NCI-H2171 treated with DMSO at 0.1 percent for 48 hours (cell line): ENCODE data around the gene DBF4B.

Experiments
- DNase-seq: peaks from one replicate; lab custom pipeline; 2025; lab: John Stamatoyannopoulos, UW

The DBF4B gene

DNA sequence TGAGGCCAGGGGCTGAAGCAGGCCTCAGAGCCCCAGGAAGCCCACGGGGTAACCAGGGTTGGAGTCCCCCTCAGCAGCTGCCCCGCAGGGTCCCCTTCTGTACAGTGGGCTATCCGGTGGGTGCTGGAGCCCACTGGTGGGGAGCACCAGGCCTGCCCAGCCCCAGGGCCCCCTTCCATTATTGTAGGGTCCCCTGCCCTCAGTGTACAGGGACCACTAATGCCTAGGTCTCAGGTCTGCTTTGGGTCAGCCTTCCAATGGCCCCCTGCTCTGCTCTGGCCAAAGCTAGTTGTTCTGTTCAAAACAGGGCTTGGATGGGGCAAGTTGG, 51.4 kb downstream of the DBF4B start:
- no peak for DNase-seq

DNA sequence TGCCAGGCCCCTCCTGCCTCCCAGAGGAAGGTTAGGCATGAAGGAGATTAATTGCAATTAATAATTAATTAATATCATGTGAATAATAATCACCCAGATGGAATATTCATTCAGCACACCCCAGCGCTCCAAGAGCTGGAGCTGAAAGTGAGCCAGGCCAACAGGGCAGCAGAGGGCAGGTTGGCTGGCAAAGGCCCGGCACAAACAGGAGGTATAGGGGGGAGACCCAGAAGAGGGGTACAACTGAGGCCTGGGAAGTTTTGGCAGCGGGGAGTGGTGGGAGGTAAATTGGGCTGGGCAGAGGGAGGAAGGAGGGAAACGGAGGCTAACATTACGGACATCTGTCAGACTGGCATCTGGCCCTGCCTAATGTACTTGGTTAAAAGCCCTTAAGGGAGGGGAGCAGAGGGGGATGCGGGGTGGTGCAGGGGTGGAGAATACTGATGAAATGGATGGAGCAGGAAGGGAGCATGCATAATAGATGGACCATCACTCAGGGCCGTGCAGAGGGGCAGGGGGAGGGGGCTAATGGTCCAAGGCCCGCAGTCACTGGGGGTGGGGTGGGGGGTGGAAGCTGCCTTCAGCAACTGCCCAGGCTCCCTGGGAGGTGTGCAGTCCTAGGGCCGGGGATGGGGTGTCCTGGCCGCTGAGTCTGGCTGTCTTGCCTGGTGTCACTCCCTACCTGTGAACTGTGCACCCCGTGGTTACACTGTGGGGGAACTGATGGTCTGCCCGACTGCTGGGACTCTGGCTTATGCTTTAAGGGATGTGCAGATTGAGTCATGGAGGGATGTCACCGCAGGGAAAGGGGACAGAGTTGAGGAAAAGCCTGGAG, 52.2 kb downstream of the DBF4B start:
- peak; percentile 81 for DNase-seq

DNA sequence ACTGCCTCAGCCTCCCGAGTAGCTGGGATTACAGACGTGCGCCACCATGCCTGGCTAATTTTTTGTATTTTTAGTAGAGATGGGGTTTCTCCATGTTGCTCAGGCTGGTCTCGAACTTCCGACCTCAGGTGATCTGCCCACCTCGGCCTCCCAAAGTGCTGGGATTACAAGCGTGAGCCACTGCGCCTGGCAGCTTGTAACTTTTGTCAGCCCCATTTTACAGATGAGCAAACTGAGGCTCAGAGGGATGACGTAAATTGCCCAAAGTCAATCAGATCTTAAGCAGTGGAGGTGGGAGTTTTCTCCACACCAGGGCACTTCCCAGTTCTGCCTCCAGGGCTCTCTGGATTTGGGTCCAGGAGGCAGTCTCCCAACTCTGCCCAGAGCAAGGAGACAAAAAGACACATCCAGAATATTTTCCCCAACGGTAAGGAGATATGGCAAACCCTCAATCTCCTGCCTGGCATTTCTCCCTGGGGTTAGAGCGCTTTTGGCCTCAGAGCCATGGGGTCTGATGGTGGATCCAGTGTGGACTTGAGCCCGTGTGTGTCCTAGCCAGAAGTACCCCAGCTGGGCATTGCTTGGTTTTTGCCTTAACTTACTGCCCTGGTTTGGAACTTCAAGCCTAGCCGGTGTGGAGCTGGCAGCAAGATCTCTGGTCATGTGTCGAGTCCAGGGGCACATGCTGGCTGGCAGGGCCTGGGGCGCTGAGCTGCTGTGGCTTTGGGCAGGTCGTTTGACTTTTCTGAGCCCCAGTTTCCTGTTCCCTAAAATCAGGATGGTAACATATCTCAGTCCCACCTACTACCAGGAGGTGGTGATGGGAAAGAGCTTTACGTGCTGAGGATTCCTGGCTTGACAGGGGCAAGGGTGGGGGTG, 53.7 kb downstream of the DBF4B start:
- DNase-seq, result no peak

DNA sequence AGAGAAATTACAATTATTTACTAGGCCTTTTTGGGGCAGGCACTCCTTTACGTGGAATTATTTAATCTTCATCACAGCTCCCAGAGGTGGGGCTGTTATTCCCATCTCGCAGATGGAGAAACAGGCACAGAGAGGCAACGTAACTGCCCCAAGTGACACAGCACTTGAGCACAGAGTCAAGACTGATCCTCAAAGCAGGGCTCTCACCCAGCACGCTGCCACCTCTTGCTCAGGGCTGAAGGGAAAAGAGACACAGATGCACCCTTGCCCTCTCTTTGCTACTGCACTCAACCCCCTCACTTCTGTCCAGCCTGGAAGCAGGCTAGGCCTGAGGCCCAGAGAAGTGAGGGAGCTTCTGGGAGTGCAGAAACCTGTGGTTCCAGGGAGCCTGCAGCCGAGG, 54.7 kb downstream of the DBF4B start:
- no peak for DNase-seq

DNA sequence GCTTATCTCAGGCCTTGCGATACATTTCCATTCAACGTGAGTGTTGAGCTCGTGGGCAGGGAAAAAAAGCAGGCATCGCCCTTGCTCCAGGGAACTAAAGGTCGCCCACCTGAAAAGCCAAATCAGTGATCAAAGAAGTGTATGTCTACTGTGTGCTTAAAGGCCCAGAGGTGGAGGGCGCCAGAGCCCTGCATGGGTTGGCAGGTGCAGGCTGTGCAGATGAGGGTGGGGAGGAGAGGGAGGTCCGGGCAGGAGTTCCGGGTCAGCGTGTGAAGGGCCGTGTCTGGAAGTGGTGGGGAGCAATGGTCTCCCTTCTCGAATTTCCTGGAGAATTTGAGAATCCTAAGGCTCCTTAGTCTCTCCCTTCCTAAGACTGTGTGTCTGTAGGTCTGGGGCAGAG, 57.5 kb downstream of the DBF4B start:
- no peak for DNase-seq

DNA sequence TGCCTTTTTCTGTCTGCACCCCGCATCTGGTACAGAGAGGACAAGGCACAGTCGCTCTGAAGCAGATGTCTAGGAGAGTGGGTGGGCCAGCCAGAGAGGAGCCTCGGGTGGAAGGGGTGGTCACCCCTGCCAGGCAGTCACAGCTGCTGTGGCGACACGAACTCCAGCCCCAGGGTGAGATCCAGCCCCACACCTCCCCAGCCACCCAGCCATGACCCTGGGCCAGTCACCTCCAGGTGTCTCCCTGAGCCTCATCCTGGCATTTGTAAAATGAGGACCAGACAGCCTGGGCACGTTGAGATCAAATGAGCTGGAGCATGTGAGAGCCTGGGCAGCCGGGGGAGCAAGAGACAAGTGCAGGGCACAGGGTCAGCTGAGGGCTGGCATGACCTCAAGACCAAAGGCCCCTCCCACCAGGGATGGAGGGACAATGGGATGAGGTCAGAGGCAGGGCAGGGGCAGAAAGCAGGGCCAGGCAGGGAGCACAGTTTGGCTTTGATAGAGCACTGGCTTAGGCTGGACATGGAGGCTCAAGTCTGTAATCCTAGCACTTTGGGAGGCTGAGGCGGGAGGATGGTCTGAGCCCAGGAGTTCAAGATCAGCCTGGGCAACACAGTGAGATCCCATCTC, 58.1 kb downstream of the DBF4B start:
- DNase-seq, result no peak

DNA sequence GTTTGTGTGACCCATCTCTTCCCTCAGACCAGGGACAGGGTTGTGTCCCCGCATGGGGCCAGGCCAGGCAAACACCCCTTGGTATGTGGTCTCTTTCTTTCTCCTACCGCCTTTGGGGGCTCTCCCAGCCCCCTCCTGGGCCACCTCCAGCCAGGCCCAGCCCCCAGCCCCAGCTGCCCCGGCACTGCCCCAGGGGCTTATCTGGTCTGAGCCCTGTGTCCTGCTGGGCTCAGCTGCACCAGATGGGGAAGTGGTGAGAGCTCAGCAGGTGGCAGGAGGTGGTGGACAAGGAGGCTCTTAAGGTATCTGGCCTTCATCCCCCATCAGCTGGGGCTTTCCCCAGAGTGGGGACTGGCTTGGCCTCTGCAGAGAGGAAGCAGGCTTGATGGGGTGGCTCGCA, 59.0 kb downstream of the DBF4B start:
- DNase-seq, result no peak

DNA sequence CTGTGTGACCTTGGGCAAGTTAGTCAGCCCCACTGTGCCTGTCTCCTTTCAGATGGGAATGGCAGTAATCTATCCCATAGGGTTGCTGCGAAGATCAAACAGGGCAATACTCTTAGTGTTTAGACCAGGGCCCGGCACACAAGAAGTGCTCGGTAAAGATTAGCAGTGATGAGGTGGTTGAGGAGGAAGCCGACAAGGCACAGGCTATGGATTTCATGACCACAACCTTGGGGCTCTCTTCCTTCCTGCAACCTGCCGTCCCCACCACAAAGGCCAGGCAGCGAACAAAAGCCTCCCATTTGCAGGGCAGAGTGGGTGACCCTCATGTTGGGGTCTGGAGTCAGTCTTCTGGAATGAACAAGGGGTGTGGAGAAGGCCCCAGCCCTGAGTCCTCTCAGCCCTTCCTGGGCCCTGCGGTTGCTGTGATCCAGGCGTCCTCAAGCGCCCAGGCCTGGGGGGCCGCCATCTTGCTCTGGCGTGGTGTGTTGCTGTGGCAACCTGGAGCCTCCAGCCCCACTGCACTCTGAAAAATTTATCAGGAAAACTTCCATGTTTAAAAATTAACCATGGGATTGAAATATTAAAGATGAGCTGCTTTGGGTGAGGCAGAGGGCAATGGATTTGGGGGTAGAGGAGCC, 60.2 kb downstream of the DBF4B start:
- DNase-seq, result no peak

DNA sequence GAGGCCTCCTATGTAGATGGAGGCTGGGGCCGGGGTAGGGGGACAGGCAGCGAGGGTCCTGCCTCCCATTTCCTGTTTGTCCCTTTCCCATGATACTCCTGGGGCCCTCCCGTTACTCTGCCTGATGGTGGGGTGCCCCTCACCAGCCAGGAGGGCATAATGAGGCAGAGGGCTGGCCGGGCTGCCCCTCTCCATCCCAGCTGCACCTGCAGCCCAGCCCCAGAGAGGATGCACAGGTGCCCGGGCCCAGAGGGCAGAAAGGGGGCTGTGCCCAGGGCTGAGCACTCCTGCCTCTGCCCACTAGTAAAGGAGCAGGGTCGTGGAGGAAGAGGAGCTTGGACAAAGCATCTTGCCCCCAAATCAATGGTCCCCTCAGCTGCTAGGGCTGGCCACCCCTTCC, 60.8 kb downstream of the DBF4B start:
- no peak for DNase-seq

DNA sequence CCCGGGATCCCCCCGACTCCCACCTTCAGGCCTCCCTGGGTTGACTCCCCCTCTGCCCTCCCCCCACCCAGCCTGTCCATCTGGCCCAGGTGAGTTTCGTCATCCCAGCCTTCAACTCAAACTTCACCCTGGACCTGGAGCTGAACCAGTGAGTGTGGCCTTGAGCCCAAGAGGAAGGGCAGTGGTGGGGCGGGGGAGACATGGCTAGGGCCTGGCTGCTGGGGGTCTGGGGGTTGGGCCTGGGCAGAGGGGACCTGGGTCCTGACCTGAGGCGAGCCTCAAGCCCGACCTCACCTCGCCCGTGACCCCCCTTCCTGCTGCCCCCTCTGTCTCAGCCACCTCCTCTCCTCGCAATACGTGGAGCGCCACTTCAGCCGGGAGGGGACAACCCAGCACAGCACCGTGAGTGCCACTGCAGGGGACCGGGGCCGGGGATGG, 61.2 kb downstream of the DBF4B start:
- DNase-seq, result no peak

DNA sequence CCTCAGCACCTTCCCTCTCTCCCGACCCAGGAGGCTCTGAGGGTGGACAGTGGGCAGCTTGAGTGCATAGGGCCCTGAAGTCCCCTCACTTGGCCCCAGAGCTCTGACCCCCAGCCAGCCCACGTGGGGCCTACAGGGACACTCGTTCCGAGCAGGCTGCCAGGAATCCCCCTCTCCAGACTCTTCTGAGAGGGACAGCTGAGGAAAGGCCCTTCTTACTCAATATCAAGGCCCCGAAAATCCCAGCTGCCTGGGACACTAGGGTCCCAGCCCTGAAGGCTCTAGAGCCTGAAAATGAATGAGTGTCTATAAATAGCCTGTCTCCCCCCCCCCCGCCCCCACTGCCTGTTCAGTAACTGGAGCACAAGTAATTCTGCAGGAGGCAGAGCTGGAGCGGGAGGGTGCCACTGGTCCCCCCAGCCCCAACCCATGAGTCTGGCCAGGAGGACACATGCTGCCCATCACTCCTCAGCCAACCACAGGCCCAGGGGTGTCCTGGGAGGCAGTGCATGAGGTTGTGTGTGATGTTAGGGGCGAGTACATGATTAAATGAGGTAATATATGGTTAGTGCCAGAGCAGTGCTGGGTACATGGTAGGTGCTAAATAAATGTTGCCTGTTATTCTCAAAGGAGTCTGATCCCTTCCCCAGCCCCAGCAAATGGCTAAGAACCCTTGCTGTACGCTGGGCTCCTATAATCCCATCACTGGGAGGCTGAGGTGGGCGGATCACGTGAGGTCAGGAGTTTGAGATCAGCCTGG, 61.9 kb downstream of the DBF4B start:
- no peak for DNase-seq

DNA sequence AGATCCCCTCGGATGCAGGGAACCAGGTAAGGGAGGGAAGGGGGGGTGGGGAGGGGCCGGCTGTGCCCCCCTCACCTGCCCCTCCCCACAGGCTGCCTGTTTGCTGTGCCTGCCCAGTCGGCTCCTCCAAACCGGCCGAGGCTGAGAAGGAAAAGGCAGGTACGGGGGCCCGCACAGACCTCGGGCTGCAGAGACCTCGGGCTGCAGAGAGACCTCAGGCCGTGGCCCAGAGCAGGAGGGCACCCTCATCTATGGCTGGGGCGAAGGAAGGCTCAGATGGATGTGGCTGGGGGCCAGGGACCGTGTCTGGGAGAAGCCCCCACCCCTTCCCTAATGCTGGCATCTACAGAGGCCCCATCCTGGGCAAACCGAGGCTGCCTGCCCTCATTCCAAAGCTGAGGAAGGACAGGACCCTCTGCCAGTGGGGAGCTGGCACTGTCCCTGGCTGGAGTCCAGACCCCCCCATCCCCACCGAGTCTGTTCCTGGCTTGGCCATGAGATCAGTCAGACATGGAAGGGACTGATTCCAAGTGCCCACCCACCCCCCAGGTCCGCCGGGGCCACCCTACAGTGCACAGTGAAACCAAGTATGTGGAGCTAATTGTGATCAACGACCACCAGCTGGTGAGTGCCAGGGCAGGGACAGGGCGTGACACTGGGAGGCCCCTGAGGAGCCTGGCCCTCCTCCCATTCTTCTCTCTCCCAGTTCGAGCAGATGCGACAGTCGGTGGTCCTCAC, 64.0 kb downstream of the DBF4B start:
- no peak for DNase-seq

DNA sequence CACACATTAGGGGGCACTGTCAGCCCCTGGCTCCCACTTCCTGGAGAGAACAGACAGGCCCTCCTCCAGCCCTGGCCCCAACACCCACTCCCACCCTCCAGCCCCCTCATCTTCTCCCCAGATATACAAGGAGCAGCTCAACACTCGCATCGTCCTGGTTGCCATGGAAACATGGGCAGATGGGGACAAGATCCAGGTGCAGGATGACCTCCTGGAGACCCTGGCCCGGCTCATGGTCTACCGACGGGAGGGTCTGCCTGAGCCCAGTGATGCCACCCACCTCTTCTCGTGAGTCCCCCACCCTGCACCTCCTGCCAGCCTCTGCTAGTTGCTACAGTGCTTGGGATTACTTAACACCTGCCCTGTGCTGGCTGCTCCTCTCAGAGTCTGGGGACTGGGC, 64.7 kb downstream of the DBF4B start:
- DNase-seq, result no peak

DNA sequence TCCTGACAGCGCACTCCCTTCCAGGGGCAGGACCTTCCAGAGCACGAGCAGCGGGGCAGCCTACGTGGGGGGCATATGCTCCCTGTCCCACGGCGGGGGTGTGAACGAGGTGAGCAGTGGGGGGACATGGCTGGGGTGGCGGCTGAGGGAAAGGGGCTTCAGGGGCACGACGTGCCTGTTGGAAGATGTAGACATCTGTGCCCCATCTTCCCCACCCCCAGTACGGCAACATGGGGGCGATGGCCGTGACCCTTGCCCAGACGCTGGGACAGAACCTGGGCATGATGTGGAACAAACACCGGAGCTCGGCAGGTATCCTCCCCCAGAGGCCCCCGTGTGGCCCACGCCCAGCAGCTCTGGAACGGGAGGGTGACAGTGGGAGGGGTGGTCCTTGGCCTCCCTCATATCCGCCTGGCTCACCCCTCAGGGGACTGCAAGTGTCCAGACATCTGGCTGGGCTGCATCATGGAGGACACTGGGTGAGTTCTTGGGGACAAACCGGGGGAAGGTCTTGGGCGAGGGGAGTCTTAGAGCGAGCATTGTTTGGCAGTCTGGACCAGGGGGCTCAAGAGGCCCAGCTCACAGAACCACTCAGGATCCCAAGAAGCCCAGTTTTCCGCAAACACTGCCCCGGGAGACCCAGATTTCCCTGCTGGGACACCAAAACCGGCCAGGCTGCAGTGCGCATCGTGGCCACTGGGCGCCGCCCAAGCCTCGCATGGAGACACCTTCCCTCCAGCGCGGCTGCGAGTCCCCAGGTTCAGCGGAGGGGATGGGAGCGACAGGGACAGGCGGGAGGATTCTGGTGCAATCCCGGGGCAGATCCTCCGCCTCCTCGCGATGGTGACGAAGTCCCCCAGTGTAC, 66.0 kb downstream of the DBF4B start:
- peak; percentile 86 for DNase-seq

DNA sequence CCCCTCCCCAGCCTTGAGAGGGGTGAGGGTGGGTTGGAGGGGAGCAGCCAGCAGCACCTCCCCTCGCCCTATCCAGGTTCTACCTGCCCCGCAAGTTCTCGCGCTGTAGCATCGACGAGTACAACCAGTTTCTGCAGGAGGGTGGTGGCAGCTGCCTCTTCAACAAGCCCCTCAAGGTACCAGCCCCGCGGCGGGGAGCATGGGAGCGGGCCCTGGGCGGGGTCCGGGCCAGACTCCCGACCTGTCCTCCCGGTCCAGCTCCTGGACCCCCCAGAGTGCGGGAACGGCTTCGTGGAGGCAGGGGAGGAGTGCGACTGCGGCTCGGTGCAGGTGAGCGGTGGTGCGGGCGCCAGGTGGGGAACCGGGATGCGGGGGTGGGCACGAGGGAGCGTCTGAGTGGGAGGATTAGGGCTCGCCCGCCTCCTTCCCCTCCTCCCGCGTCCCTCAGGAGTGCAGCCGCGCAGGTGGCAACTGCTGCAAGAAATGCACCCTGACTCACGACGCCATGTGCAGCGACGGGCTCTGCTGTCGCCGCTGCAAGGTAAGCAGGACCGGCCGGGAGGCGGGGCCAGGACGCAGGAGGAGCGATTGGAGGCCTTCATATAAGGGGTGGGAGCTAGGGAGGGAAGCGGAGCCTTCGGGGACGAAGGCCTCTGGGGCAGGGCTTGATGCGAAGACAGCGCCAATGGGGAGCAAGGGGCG, 66.8 kb downstream of the DBF4B start:
- peak; percentile 98 for DNase-seq

DNA sequence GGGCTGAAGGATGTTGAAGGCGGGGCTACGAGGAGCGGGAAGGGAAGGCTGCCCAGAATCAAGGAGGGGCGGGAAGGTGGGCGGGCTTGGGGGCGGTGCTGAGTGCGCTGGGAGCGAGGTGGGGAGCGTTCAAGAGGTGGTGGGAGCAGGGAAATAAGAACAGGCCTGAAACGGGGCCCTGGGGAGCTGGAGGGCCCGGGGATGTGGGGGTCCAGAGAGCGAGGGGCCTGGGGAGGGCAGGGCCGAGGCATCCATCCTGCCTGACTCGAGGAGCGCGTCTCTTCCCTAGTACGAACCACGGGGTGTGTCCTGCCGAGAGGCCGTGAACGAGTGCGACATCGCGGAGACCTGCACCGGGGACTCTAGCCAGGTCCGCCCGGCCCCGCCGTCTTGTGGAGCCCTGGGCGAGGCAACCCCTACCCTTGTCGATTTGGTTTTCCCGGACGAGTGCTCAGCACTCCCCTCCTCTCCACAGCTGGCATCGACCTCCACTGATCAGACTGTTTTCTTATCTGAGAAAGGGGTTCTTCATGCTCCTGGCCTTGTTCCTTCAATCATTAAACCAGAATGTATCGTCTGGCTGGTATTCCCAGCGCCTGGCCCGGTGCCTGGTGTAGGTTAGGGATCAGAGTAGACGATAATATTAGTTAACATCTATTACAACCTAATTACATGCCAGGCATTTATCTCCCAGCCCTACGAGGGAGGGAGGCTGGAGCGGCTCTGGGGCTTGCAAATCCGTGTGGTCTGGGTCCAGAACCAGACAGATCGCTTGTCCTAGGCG, 67.6 kb downstream of the DBF4B start:
- DNase-seq, result no peak

DNA sequence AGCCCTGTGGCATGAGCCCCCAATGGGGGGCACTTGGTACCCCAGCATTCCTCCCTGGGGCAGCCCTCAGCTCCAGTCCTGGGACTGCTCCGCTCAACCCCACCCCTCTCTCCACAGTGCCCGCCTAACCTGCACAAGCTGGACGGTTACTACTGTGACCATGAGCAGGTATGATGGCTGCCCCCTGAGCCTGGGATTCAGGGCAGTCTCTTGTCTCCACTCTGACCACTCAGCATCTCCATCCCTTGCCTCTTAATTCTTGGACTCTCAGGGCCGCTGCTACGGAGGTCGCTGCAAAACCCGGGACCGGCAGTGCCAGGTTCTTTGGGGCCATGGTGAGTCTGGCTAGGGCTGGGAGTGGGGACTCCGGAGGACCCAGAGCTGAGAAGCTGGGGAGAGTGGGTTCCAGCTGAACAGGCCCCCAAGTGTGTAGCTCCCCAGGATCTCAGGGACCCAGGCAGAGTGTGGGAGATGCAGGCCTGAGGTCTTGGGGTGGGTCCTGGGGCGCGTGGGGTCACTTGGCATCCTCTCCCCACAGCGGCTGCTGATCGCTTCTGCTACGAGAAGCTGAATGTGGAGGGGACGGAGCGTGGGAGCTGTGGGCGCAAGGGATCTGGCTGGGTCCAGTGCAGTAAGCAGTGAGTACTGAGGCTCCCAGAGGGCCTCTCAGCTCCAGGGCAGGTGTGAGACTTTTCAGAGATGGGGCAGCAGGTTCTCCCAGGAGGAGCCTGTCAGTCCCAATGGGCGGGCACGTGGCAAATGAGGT, 68.3 kb downstream of the DBF4B start:
- DNase-seq, result no peak
